Measurements from ENCODE around the gene OSBPL2. TPM values are rescaled to one million over a fixed set of nuclear protein-coding genes. Genes with fewer than 3 reads are reported as not detected.

Gene OSBPL2
- total RNA-seq, 1 experiment from 2014 or later: 41.4 TPM

GRCh38 chr20:62280303-62280702 lies 42.0 kb downstream of the OSBPL2 start:
- no peaks in the 10 kb centered on the region for H3K9me3 ChIP-seq (ENCODE audit: control insufficient read depth, insufficient read depth, low read depth, low read length)
- in situ Hi-C loops (cut with HindIII; ENCODE audit: low pct_unique_long_range_greater_than_20kb, low sequenced_read_pairs): no loop called here
- no peaks in the 10 kb centered on the region for H3K27me3 ChIP-seq (ENCODE audit: control insufficient read depth, insufficient read depth, low read length)
- H3K4me1 ChIP-seq (ENCODE audit: control insufficient read depth, insufficient read depth, low read length): no peaks in the 10 kb centered on the region
- no peak overlapping the region for H3K27ac ChIP-seq (ENCODE audit: low read length)
- peaks cover 5% of the 10 kb centered on the region; the same call in 1 of the 2 replicates for H3K36me3 ChIP-seq (ENCODE audit: control insufficient read depth, insufficient read depth, low read length)
- ChIA-PET POLR2A (no interaction called here), CTCF (no interaction called here)
- H3K4me3 ChIP-seq (ENCODE audit: low read depth in 2 of 2, low read length in 2 of 2): no peak overlapping the region
- DNase-seq (ENCODE audit: low read depth, low spot score) (no peak), ATAC-seq (no peak)
- no peak for TF ChIP-seq CTCF (IDR thresholded peaks at IDR 0.05)
- TF ChIP-seq POLR2AphosphoS5 (IDR thresholded peaks at IDR 0.05; ENCODE audit: low read depth, low read length): no peak
- no peak for TF ChIP-seq REST (IDR thresholded peaks at IDR 0.05; ENCODE audit: insufficient read depth in 1 of 2, low read depth in 2 of 2, low read length in 1 of 2)
- TF ChIP-seq SIN3A (IDR thresholded peaks at IDR 0.05; ENCODE audit: borderline replicate concordance, insufficient read depth, low read depth, low read length): no peak
- no peak for TF ChIP-seq TCF7L2 (IDR thresholded peaks at IDR 0.05; ENCODE audit: low read depth, low read length)
- intact Hi-C loops (cut with micrococcal nuclease; ENCODE audit: unreplicated experiment): no loop called here
- no TSS peak for BruUV-seq (replicated peaks)

- ChIA-PET CTCF (no interaction called here), POLR2A (no interaction called here)
- no peak overlapping the region for H3K4me3 ChIP-seq (ENCODE audit: low read depth in 2 of 2, low read length in 2 of 2)
- in situ Hi-C loops (cut with HindIII; ENCODE audit: low pct_unique_long_range_greater_than_20kb, low sequenced_read_pairs): no loop called here
- intact Hi-C loops (cut with micrococcal nuclease; ENCODE audit: unreplicated experiment): no loop called here
- DNase-seq (ENCODE audit: low read depth, low spot score) (no peak), ATAC-seq (no peak)
- H3K27ac ChIP-seq (ENCODE audit: low read length): no peak overlapping the region
- peaks cover 5% of the 10 kb centered on the region; the same call in 1 of the 2 replicates for H3K36me3 ChIP-seq (ENCODE audit: control insufficient read depth, insufficient read depth, low read length)
- H3K4me1 ChIP-seq (ENCODE audit: control insufficient read depth, insufficient read depth, low read length): no peaks in the 10 kb centered on the region
- no peaks in the 10 kb centered on the region for H3K27me3 ChIP-seq (ENCODE audit: control insufficient read depth, insufficient read depth, low read length)
- BruUV-seq (replicated peaks): no TSS peak
- TF ChIP-seq SIN3A (IDR thresholded peaks at IDR 0.05; ENCODE audit: borderline replicate concordance, insufficient read depth, low read depth, low read length): no peak
- TF ChIP-seq POLR2AphosphoS5 (IDR thresholded peaks at IDR 0.05; ENCODE audit: low read depth, low read length): no peak
- TF ChIP-seq CTCF (IDR thresholded peaks at IDR 0.05): no peak
- TF ChIP-seq TCF7L2 (IDR thresholded peaks at IDR 0.05; ENCODE audit: low read depth, low read length): no peak
- no peak for TF ChIP-seq REST (IDR thresholded peaks at IDR 0.05; ENCODE audit: insufficient read depth in 1 of 2, low read depth in 2 of 2, low read length in 1 of 2)
- no peaks in the 10 kb centered on the region for H3K9me3 ChIP-seq (ENCODE audit: control insufficient read depth, insufficient read depth, low read depth, low read length)
Measured at GRCh38 chr20:62281161-62281933, 43.0 kb downstream of the OSBPL2 start.
